ENCODE data around the gene NUP62CL. TPM values are rescaled to one million over a fixed set of nuclear protein-coding genes. Genes with fewer than 3 reads are reported as not detected.

The NUP62CL gene
- not detected in 2 replicates for total RNA-seq

GRCh38 chrX:107205770-107206696, at the start of gene NUP62CL, which contains the start of gene DNAAF6:
Gene NUP62CL, minus strand, starts transcription at chrX:107206433. Its CDS starts 31,287 bp downstream, at chrX:107175146.
Gene DNAAF6, plus strand, starts transcription at chrX:107206611. Its CDS starts 6,265 bp downstream, at chrX:107212876.

GRCh38 chrX:107118322-107119147, 87.7 kb downstream of the NUP62CL start, which contains the start of gene RBM41:
Gene RBM41, minus strand, starts transcription at chrX:107118822. Its CDS starts 49 bp downstream, at chrX:107118773.

Other genes with a start within 250 kb of the NUP62CL start
- gene MORC4, start 206.2 kb downstream of the NUP62CL start, total RNA-seq = 12.4 and 13.7 TPM in 2 replicates
- gene RBM41, start 87.6 kb downstream of the NUP62CL start, total RNA-seq = 7.0 and 7.7 TPM in 2 replicates
- not detected in 2 replicates for gene DNAAF6, start 178 bp upstream of the NUP62CL start, total RNA-seq
- not detected in 2 replicates for gene FRMPD3, start 243.2 kb upstream of the NUP62CL start, total RNA-seq

Data from mammary microvascular endothelial cell (primary cell).